Measurements from ENCODE around the gene CRELD1. TPM values are rescaled to one million over a fixed set of nuclear protein-coding genes. Genes with fewer than 3 reads are reported as not detected.

The CRELD1 gene
- total and polyA plus RNA-seq, 9 of the 15 experiments (the other 6 are each of a cell fraction or from before 2014, with no cell fraction given) = 3.3 to 25.8 (median 16.5) TPM

- Histone ChIP-seq H3K9me3 (replicated peaks; ENCODE audit: control insufficient read depth, insufficient read depth, low read depth, low read length) (0 out of 2 replicates have a peak, but pooled peaks cover 3% of the 10 kb centered on the region), H3K27me3 (ENCODE audit: control insufficient read depth in 2 of 2, insufficient read depth in 2 of 2, low read length in 2 of 2) (no peaks in the 10 kb centered on the region), H2AFZ (ENCODE audit: low read depth, low read length) (no peak overlapping the region), H3K4me1 (replicated peaks in 1 of 2; ENCODE audit: control insufficient read depth in 2 of 2, insufficient read depth in 2 of 2, low read length in 2 of 2) (peaks cover 11 to 42% of the 10 kb centered on the region in 2 experiments; a peak in 4 of 5 replicates), H4K20me1 (replicated peaks; ENCODE audit: control insufficient read depth, insufficient read depth, low read length) (no peaks in the 10 kb centered on the region), H3K9me1 (ENCODE audit: control insufficient read depth, insufficient read depth, low read length) (no peaks in the 10 kb centered on the region), H3K9ac (ENCODE audit: insufficient read depth in 1 of 2, low read depth in 2 of 2, low read length in 2 of 2) (no peak overlapping the region; a peak in 1 of 4 replicates), H3K36me3 (ENCODE audit: control insufficient read depth, insufficient read depth, low read length) (peaks cover 33% of the 10 kb centered on the region), H3K4me2 (ENCODE audit: insufficient read depth, low read length) (no peak overlapping the region), H3K27ac (ENCODE audit: extremely low read depth, low read depth, low read length) (no peak overlapping the region), H3K4me3 (no peak overlapping the region), H3K79me2 (ENCODE audit: control insufficient read depth, insufficient read depth, low read length) (peaks cover 20% of the 10 kb centered on the region)
- FAIRE-seq (no peak), DNase-seq (ENCODE audit: extremely low read depth in 1 of 4, low spot score in 3 of 4) (no peak), ATAC-seq (no peak)
- ChIA-PET CTCF (ENCODE audit: low intra/inter-chr PET ratio) (no interaction called here), POLR2A (interaction anchor here (0.6 to 3.4 kb wide), 6 partner anchors 8 to 41 kb away, joined by 3 to 15 read pairs (median 4); no protein-coding TSS in a partner anchor)
- intact Hi-C loops (cut with micrococcal nuclease) (loop anchor here (10.0 kb wide), 1 partner anchor 289 kb away; no protein-coding TSS in a partner anchor), in situ Hi-C loops (cut with MboI) (no loop called here)
- no TSS peak for BruUV-seq (replicated peaks)
- 89% methylated on average over 5 of the region's 5 CpGs for WGBS (ENCODE audit: insufficient coverage, low coverage, missing lambda C conversion rate)
- peak; percentile 58 for TF ChIP-seq BCOR (IDR thresholded peaks at IDR 0.05)
- peak; percentile 82 for TF ChIP-seq RBM25 (IDR thresholded peaks at IDR 0.05; ENCODE audit: low read depth, low read length, severe bottlenecking)
- TF ChIP-seq ZBTB40 (IDR thresholded peaks at IDR 0.05) = no peak
- TF ChIP-seq ZBTB40 (CRISPR knock-in tag; IDR thresholded peaks at IDR 0.05) = no peak
These were observed 2.4 kb downstream of the CRELD1 start for GRCh38 chr3:9935966-9936510.
